ENCODE data around the gene GNA12. TPM values are rescaled to one million over a fixed set of nuclear protein-coding genes. Genes with fewer than 3 reads are reported as not detected.

GNA12 gene
- total and polyA plus RNA-seq, 10 of the 15 experiments (the other 5 are each of a cell fraction or from before 2014, with no cell fraction given) = 1.9 to 51.8 (median 12.6) TPM

DNA sequence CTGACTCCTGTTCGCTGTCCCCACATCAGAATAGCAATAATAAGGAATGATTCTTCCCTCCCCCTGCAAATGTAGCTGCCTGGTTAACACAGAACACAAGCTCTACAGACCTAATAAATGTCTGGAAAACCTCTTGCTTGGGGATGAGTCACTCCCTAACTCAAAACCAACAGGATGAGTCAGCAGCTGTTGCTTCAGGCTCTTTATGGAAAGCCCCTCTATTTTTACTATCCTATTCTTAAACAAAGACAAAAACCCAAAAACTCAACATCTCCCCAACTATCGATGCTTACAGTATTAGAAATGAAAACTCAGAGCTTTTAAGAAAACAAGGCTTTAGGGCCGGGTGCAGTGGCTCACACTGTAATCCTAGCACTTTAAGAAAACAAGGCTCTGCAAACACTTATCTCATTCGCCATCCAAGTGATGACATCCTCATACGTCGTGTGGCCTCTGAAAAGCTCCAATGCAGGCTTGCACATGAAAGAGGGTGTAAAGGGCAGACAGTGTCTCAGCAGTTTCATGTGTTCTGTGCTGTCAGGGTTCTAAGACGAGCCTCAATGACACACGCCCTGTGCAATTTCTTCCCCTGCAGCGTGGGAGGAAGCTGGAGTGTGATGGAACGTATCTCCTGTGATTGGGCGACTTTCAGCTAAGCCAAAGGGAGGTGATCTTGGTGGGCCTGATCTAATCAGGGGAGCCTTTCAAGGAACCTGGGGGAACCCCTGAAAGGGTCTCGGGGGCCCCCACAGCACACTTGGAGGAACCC lies 86.0 kb downstream of the GNA12 start (continued):
- peak in 1 of 2 experiments; percentile 82; a peak in 2 of 4 replicates for TF ChIP-seq EP300 (IDR thresholded peaks at IDR 0.05; ENCODE audit: borderline replicate concordance in 1 of 2, control insufficient read depth in 1 of 2, low read depth in 2 of 2, low read length in 2 of 2)
- TF ChIP-seq, protein P1, sequence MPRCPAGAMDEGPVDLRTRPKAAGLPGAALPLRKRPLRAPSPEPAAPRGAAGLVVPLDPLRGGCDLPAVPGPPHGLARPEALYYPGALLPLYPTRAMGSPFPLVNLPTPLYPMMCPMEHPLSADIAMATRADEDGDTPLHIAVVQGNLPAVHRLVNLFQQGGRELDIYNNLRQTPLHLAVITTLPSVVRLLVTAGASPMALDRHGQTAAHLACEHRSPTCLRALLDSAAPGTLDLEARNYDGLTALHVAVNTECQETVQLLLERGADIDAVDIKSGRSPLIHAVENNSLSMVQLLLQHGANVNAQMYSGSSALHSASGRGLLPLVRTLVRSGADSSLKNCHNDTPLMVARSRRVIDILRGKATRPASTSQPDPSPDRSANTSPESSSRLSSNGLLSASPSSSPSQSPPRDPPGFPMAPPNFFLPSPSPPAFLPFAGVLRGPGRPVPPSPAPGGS (IDR thresholded peaks at IDR 0.05; ENCODE audit: borderline replicate concordance, insufficient read depth, low read depth, low read length, poor library complexity, severe bottlenecking) = peak; percentile 66
- peak; percentile 59; the same call in 1 of the 2 replicates for TF ChIP-seq FOXK2 (IDR thresholded peaks at IDR 0.05)
- TF ChIP-seq, protein P2, sequence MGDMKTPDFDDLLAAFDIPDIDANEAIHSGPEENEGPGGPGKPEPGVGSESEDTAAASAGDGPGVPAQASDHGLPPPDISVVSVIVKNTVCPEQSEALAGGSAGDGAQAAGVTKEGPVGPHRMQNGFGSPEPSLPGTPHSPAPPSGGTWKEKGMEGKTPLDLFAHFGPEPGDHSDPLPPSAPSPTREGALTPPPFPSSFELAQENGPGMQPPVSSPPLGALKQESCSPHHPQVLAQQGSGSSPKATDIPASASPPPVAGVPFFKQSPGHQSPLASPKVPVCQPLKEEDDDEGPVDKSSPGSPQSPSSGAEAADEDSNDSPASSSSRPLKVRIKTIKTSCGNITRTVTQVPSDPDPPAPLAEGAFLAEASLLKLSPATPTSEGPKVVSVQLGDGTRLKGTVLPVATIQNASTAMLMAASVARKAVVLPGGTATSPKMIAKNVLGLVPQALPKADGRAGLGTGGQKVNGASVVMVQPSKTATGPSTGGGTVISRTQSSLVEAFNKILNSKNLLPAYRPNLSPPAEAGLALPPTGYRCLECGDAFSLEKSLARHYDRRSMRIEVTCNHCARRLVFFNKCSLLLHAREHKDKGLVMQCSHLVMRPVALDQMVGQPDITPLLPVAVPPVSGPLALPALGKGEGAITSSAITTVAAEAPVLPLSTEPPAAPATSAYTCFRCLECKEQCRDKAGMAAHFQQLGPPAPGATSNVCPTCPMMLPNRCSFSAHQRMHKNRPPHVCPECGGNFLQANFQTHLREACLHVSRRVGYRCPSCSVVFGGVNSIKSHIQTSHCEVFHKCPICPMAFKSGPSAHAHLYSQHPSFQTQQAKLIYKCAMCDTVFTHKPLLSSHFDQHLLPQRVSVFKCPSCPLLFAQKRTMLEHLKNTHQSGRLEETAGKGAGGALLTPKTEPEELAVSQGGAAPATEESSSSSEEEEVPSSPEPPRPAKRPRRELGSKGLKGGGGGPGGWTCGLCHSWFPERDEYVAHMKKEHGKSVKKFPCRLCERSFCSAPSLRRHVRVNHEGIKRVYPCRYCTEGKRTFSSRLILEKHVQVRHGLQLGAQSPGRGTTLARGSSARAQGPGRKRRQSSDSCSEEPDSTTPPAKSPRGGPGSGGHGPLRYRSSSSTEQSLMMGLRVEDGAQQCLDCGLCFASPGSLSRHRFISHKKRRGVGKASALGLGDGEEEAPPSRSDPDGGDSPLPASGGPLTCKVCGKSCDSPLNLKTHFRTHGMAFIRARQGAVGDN (IDR thresholded peaks at IDR 0.05) = peak; percentile 95
- peak in 1 of 2 experiments; percentile 43; a peak in 1 of 4 replicates for TF ChIP-seq CEBPB (IDR thresholded peaks at IDR 0.05; ENCODE audit: borderline replicate concordance in 1 of 2, low read depth in 2 of 2, low read length in 2 of 2)
- TF ChIP-seq HDAC6 (IDR thresholded peaks at IDR 0.05; ENCODE audit: unreplicated experiment) = no peak
- no peak for TF ChIP-seq ZSCAN29 (IDR thresholded peaks at IDR 0.05)
- TF ChIP-seq RFX5 (IDR thresholded peaks at IDR 0.05; ENCODE audit: low read depth, low read length) = no peak
- TF ChIP-seq ZNF217 (IDR thresholded peaks at IDR 0.05) = peak; percentile 81; the same call in 1 of the 2 replicates
- TF ChIP-seq, protein P3, sequence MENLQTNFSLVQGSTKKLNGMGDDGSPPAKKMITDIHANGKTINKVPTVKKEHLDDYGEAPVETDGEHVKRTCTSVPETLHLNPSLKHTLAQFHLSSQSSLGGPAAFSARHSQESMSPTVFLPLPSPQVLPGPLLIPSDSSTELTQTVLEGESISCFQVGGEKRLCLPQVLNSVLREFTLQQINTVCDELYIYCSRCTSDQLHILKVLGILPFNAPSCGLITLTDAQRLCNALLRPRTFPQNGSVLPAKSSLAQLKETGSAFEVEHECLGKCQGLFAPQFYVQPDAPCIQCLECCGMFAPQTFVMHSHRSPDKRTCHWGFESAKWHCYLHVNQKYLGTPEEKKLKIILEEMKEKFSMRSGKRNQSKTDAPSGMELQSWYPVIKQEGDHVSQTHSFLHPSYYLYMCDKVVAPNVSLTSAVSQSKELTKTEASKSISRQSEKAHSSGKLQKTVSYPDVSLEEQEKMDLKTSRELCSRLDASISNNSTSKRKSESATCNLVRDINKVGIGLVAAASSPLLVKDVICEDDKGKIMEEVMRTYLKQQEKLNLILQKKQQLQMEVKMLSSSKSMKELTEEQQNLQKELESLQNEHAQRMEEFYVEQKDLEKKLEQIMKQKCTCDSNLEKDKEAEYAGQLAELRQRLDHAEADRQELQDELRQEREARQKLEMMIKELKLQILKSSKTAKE (IDR thresholded peaks at IDR 0.05; ENCODE audit: low read depth, poor library complexity, severe bottlenecking) = peak; percentile 73
- TF ChIP-seq IKZF2 (IDR thresholded peaks at IDR 0.05) = peak; percentile 80 to 82
- TF ChIP-seq RAD51 (IDR thresholded peaks at IDR 0.05) = no peak
- TF ChIP-seq KLF5 (IDR thresholded peaks at IDR 0.05; ENCODE audit: partially characterized antibody) = peak; percentile 73
- peak; percentile 94 for TF ChIP-seq CREB1 (IDR thresholded peaks at IDR 0.05; ENCODE audit: low read depth)
- peak; percentile 67 for TF ChIP-seq RELA (IDR thresholded peaks at IDR 0.05; ENCODE audit: borderline replicate concordance, partially characterized antibody)
- peak in 1 of 2 experiments; percentile 56; a peak in 2 of 4 replicates for TF ChIP-seq BHLHE40 (IDR thresholded peaks at IDR 0.05; ENCODE audit: borderline replicate concordance in 1 of 2, low read depth in 2 of 2, low read length in 1 of 2)
- peak; percentile 81; the same call in 1 of the 2 replicates for TF ChIP-seq ATF7 (IDR thresholded peaks at IDR 0.05; ENCODE audit: low read depth)
- peak; percentile 57; the same call in 1 of the 2 replicates for TF ChIP-seq BMI1 (IDR thresholded peaks at IDR 0.05; ENCODE audit: borderline replicate concordance)
- no peak; the same call in 1 of the 2 replicates for TF ChIP-seq TARDBP (IDR thresholded peaks at IDR 0.05; ENCODE audit: borderline replicate concordance)
- no peak for TF ChIP-seq WRNIP1 (IDR thresholded peaks at IDR 0.05; ENCODE audit: borderline replicate concordance, low read depth, low read length)
- TF ChIP-seq, protein P4, sequence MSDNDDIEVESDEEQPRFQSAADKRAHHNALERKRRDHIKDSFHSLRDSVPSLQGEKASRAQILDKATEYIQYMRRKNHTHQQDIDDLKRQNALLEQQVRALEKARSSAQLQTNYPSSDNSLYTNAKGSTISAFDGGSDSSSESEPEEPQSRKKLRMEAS (IDR thresholded peaks at IDR 0.05; ENCODE audit: low read depth, low read length) = no peak
- no peak for TF ChIP-seq ZZZ3 (IDR thresholded peaks at IDR 0.05; ENCODE audit: control insufficient read depth, insufficient read length, low read depth)
